Stimulated activated CD4-positive, alpha-beta T cell treated with anti-CD3 and anti-CD28 coated beads, Interleukin-1b, Interleukin-23, amount 100 ng/mL, for 24 hours (primary cell): ENCODE data around the gene CDC27.
"Not testable (repeated sequence)": the region's sequence is repeated elsewhere in the genome, so short reads cannot be mapped to it uniquely, and the experiment has no call there.

ENCODE experiments used
- DNase-seq, 4 experiments: peaks; one replicate each; pipeline ENCODE4 v3.0.0-alpha.2; 2020; ENCODE audit warnings: low read depth in 4 of 4, low spot score in 1 of 4

CDC27 gene

DNA sequence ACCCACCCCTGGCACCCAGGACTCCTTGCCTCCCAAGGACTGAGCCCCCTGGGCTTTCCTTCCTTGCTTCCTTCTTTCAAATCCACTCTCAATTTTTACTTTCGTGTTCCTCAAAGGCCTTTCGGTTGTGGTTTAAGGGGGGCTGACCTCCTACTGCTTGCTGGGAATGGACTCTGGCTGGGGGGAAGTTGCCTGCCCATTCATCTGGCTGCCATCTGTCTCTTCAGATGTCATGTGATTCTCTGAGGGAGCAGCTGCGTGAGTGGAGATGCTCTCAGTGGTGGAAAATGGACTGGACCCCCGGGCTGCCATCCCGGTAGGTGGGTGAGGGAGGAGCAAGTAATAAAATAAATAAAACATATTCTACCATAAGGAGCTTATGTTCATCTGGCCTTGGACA is 116.2 kb downstream of the CDC27 start:
- DNase-seq, result no peak

GRCh38 chr17:47071171-47071570 is 117.9 kb downstream of the CDC27 start:
- not testable (repeated sequence) for DNase-seq

DNA sequence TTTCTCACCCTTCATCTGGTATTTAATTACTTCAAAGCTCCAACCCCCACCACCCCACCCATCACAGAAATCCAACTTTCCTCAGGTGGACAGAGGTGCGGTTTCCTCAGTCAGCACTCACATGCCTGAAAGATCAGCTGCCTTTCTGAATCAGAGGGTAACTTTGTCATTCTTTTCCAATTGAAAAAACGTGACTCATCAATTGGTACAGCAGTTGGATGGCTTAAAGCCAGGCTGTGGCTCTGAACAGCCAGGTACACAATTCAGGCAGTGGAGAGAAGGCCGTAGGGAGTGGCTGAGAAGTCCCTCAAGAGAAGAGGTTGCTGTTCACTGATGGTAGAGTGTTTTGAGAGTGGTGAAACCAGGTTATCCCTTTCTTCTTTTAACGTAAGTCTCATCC is 118.8 kb downstream of the CDC27 start:
- not testable (repeated sequence) for DNase-seq
